Measurements from ENCODE around the gene TIMM17A.

Gene TIMM17A

GRCh38 chr1:201985355-201985754 lies 30.1 kb downstream of the TIMM17A start:
- no peak for DNase-seq

DNA sequence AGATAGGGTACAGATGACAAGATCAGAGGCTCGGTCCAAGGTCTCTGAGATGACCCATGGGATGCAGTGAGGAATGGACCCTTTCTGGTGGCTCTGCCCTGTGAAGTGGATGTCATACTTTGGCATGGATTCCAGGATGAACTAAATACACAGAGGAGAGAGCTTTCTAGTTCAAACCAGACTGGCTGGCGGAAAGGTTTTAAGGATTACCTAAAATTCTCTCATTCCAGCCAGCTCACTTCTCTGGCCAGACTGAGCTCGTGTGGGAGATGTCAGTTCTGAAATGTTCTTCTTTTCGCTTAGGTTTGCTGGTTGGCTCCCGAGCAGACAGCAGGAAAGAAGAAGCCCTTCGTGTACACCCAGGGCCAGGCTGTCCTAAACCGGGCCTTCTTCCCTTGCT lies 33.3 kb downstream of the TIMM17A start:
- DNase-seq, result no peak

DNA sequence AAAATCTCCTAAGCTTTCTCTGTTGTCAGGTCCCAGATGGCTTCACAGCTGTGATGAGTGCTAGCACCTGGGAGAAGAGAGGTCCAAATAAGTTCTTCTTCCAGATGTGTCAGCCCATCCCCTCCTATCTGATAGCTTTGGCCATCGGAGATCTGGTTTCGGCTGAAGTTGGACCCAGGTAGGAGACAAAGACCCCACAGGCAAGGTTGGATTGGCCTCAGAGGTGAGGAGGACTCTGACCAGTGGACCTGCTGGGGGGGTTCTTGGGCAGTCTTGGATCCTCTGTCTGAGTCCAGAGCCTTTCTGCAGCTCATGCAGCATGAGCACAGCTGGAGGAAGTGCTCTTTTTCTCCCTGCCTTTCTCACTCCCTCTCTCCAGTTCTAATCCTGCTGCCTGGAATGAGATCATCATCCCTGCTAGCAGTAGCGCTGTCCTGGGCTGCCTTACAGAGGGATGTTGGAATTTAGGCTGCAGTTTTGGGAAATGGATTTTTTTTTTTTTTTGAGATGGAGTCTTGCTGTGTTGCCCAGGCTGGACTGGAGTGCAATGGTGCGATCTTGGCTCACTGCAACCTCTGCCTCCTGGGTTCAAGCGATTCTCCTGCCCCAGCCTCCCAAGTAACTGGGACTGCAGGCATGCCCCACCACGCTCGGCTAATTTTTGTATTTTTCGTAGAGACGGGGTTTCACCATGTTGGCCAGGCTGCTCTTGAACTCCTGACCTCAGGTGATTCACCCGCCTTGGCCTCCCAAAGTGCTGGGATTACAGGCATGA lies 34.2 kb downstream of the TIMM17A start:
- DNase-seq, result no peak

GRCh38 chr1:201990427-201990826 lies 35.1 kb downstream of the TIMM17A start:
- no peak for DNase-seq

DNA sequence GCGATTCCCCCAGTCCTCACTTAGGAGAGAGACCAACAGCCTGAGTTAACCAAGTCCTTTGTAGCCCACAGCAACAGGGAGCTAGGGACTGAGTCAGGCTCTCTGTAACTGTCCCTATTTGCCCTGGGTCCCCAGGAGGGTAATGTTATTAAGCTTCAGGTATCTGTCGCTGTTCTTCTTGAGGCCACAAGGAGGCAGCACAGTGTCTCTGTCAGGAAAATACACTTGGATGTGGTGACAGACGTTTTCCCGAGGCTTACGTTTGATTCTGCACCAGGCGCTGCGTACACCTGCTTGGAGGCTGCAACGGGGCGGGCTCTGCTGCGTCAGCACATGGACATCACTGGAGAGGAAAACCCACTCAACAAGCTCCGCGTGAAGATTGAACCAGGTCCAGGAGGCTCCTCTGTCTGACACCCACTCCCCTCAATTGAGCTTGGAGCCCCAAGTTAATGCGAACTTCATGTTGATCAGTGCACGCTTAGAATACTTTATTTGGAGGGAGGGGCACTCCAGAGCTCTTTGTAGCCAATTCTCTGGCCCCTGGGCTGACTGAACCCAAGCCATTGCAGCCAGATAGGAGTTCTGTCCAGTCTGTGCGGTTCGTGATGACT lies 44.4 kb downstream of the TIMM17A start:
- DNase-seq, result peak; percentile 64

GRCh38 chr1:202002507-202002906 lies 47.2 kb downstream of the TIMM17A start:
- no peak for DNase-seq

- DNase-seq, result no peak
Measured at GRCh38 chr1:202004711-202005110, 49.4 kb downstream of the TIMM17A start.

- DNase-seq, result no peak
Measured at GRCh38 chr1:202005958-202006357, 50.7 kb downstream of the TIMM17A start.

DNA sequence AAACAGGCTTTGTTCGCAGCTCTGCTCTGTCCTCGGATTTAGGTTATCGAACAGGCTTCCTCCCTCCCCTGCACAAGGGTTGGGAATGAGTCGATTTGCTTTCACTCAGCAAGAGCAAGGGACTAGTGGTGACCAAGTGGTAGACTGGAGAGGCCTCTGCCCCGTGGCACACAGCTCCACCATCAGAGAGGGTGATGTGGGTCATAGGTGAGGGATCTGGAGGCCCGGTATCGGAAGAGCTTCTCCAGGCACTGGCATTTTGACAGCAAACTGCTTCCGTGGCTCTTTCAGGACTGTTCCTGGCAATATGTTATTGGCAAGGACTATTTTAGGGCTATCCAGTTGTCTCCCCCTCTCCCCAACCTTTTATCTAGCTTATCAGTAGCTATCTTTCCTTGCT lies 52.0 kb downstream of the TIMM17A start:
- DNase-seq, result no peak

GRCh38 chr1:202007805-202008489 lies 52.6 kb downstream of the TIMM17A start:
- DNase-seq, result peak; percentile 49

GRCh38 chr1:202009326-202010179 lies 54.2 kb downstream of the TIMM17A start:
- peak; percentile 86 for DNase-seq

GRCh38 chr1:202010180-202011015 lies 55.1 kb downstream of the TIMM17A start, which contains the start of gene ELF3:
Gene ELF3 (plus strand): TSS chr1:202010587. CDS start chr1:202011137, 550 bp downstream.
- DNase-seq, result peak; percentile 14

DNA sequence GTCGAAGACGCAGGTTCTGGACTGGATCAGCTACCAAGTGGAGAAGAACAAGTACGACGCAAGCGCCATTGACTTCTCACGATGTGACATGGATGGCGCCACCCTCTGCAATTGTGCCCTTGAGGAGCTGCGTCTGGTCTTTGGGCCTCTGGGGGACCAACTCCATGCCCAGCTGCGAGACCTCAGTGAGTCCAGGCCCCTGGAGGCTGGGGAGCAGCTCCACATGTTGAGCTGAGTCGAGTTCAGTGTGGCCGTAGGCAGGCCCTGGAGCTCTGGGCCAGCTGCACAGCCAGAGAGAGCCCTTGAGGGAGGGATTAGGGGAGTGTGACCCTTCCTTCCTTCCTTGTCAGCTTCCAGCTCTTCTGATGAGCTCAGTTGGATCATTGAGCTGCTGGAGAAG lies 56.7 kb downstream of the TIMM17A start:
- no peak for DNase-seq

DNA sequence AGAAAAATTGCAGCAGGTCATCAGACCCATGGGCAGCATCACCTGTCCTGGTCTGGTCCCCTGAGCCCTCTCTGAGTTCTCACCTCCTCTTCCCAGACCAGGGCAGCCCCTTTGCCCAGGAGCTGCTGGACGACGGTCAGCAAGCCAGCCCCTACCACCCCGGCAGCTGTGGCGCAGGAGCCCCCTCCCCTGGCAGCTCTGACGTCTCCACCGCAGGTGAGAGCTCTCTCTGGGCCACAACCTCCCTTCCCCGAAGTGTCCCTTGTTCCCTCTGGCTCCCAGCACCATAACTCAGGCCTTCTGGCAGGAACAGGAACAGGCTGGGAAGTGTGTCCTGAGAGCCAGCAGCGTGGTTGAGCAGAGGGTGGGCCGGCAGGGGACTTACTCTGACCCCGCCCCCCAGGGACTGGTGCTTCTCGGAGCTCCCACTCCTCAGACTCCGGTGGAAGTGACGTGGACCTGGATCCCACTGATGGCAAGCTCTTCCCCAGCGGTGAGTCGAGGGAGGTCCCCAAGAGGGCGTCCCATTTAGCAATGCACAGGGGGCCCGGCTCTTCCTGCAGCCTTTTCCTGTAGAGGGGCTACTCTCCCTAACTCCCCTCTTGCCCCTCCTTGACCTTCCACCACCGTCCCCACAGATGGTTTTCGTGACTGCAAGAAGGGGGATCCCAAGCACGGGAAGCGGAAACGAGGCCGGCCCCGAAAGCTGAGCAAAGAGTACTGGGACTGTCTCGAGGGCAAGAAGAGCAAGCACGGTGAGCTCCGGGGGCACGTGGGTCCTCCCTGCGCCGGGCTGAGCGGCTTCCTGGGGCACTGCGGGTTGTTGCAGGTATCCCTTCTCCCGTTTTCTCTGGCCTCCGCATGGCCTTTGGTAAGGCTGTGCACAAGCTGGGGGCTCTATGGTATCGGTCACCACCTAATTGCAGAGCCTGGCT lies 57.5 kb downstream of the TIMM17A start:
- no peak for DNase-seq

DNA sequence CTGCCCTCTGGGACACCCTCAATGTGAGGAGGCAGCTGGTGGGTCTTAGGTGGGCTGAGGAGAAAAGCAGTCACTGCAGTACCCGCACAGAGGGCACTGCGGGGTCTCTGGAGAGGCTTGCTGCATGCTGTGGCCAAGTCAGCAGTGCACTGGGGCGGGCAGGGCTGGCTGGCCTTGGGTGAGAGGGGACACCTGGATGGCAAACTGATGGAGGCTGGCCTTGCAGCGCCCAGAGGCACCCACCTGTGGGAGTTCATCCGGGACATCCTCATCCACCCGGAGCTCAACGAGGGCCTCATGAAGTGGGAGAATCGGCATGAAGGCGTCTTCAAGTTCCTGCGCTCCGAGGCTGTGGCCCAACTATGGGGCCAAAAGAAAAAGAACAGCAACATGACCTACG lies 58.3 kb downstream of the TIMM17A start:
- no peak for DNase-seq

DNA sequence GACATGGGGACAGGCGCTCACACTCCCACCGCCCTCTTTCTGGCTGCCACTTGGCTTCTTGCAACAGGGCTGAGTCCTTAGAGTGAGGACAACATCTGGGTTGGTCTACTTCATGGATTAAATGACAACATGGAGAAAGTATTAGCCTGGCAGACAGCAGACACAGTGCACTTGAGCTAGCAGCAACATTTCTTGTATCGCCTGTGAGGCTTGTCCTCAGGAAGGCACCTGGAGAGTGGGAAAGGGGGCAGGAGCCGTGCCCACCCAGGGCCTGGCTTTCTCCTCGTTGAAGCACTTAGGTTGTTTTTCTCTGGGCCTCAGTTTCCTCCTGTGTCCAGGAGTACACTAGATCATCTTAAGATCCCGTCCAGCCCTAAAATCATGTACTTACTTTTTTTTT lies 58.8 kb downstream of the TIMM17A start:
- DNase-seq, result no peak

- no peak for DNase-seq
Measured at GRCh38 chr1:202014915-202015661, 59.8 kb downstream of the TIMM17A start.

GRCh38 chr1:202015662-202015937 lies 60.3 kb downstream of the TIMM17A start:
- no peak for DNase-seq

GRCh38 chr1:202016022-202016810 lies 60.9 kb downstream of the TIMM17A start:
- no peak for DNase-seq

Measured in NCI-H1105 treated with DMSO at 0.1 percent for 48 hours (cell line).